Stimulated activated naive CD8-positive, alpha-beta T cell treated with anti-CD3 and anti-CD28 coated beads, Interleukin-15, Interleukin-2, amounts not matched to agents 100 ng/mL and 50 ng/mL, for 24 hours (primary cell): ENCODE results near the gene ZMAT5.

Experiments used
- H3K27ac Mint-ChIP-seq: one replicate; pipeline ENCODE4 v1.8.0; 2021; ENCODE audit warnings: mild to moderate bottlenecking, mixed read lengths
- H3K27me3 Mint-ChIP-seq: one replicate; pipeline ENCODE4 v1.8.0; 2021; ENCODE audit warnings: mixed read lengths
- H3K36me3 Mint-ChIP-seq: one replicate; pipeline ENCODE4 v1.8.0; 2021; ENCODE audit warnings: low read depth, mixed read lengths
- H3K4me1 Mint-ChIP-seq: one replicate; pipeline ENCODE4 v1.8.0; 2021; ENCODE audit warnings: low read depth, mixed read lengths
- H3K4me3 Mint-ChIP-seq: one replicate; pipeline ENCODE4 v1.8.0; 2021; ENCODE audit warnings: mild to moderate bottlenecking, mixed read lengths
- H3K9me3 Mint-ChIP-seq: one replicate; pipeline ENCODE4 v1.8.0; 2021; ENCODE audit warnings: mixed read lengths

ZMAT5 gene

DNA sequence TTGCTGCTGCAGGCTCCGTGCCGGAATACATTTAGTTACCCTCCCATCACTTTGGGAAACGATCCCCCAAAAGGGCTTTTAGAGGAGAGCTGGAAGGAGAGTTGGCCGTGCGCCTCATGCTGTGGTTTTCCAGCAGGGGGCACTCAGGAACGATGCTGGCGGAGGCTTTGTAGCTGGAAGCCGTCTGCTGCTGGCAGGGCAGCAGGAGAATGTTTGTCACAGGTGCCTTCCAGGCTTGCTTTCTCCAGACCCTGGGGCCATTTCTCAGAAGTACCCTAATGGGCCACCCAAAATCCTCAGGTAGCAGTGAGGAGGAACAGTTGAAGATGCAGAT is 77.0 kb downstream of the ZMAT5 start:
- Mint-ChIP-seq H3K27me3 (no peaks in the 10 kb centered on the region), H3K4me1 (no peaks in the 10 kb centered on the region), H3K9me3 (no peaks in the 10 kb centered on the region), H3K4me3 (no peak overlapping the region), H3K36me3 (peaks cover 25% of the 10 kb centered on the region), H3K27ac (no peak overlapping the region)

DNA sequence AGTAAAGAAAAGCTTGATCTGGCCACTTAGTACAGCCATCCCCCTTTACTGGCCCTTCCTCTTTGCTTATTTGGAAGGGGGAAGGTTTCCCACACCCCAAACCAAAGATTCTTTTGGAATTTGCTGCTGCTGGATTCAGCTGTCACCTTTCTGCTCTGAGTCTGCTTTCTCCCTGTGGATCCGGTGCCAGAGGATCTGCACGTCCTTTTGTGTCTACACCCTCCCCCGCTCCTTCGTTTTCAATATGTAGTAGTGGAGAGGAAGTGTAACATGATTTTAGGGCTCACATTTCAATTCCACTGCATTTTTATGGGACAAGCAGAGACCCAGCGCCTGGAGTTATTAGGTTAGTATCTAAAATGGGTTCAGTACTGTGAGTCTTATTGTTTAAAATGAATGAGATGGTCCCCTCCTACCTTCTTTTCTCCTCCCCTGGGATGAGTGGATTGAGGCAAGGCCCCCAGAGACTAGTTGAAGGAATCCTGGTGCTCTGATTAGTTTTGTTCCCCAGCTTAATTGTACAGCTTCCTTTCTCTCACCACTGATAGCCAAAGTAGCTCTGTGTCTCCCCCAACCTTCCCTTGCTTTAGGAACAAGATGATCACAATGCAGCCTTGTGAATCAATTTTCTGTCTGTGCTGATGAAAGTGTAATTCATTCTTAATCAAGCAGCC is 77.5 kb downstream of the ZMAT5 start:
- H3K27me3 Mint-ChIP-seq: no peaks in the 10 kb centered on the region
- H3K4me1 Mint-ChIP-seq: no peaks in the 10 kb centered on the region
- H3K27ac Mint-ChIP-seq: no peak overlapping the region
- H3K36me3 Mint-ChIP-seq: peaks cover 24% of the 10 kb centered on the region
- no peaks in the 10 kb centered on the region for H3K9me3 Mint-ChIP-seq
- no peak overlapping the region for H3K4me3 Mint-ChIP-seq

DNA sequence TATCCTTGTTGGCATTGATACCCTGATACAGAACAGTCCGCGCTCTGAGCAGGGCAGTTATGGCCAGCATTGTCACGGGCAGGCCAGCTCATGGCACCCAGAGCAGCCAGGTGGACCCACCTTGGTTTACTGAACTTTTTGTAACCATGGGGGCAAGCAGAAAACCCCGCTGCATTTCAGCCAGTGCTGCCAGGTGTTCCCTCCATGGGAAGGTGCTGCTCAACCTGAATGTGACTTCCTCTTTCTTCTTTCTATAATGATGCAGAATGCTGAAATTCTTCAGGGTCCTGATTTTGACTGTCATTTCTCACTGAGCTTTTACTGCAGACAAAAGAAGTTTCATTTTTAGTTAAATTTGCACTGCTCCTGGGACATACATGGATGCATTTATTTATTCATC is 82.6 kb downstream of the ZMAT5 start:
- Mint-ChIP-seq H3K27ac (no peak overlapping the region), H3K27me3 (no peaks in the 10 kb centered on the region), H3K4me1 (no peaks in the 10 kb centered on the region), H3K36me3 (peaks cover 45% of the 10 kb centered on the region), H3K9me3 (no peaks in the 10 kb centered on the region), H3K4me3 (no peak overlapping the region)

DNA sequence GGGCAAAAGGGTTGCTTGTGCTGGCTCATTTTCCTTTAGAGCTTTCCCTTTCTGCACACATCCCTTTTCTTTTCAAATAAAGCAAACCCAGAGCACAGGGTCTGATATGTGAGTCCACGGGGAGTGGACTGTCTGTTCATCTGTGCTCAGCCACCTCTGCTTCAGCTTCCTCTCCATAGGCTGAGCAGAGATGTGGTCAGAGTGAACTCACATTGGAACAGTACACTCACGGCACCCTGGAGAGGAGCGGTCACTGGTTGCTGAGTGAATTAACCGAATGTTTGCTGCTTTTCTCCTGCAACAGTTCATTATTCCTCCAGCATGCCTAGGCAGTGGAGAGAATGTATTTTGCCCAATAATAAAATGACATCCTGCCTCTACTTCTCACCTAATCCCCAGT is 83.3 kb downstream of the ZMAT5 start:
- Mint-ChIP-seq H3K27me3 (no peaks in the 10 kb centered on the region), H3K27ac (no peak overlapping the region), H3K4me1 (no peaks in the 10 kb centered on the region), H3K36me3 (peaks cover 48% of the 10 kb centered on the region), H3K9me3 (no peaks in the 10 kb centered on the region), H3K4me3 (no peak overlapping the region)
